ENCODE results near the gene DTX3L. TPM values are rescaled to one million over a fixed set of nuclear protein-coding genes. Genes with fewer than 3 reads are reported as not detected.

DTX3L gene
- total and polyA plus RNA-seq, 2 of the 13 experiments (the other 11 are each of a cell fraction or from before 2014, with no cell fraction given): 2.5 to 10.9 TPM

DNA sequence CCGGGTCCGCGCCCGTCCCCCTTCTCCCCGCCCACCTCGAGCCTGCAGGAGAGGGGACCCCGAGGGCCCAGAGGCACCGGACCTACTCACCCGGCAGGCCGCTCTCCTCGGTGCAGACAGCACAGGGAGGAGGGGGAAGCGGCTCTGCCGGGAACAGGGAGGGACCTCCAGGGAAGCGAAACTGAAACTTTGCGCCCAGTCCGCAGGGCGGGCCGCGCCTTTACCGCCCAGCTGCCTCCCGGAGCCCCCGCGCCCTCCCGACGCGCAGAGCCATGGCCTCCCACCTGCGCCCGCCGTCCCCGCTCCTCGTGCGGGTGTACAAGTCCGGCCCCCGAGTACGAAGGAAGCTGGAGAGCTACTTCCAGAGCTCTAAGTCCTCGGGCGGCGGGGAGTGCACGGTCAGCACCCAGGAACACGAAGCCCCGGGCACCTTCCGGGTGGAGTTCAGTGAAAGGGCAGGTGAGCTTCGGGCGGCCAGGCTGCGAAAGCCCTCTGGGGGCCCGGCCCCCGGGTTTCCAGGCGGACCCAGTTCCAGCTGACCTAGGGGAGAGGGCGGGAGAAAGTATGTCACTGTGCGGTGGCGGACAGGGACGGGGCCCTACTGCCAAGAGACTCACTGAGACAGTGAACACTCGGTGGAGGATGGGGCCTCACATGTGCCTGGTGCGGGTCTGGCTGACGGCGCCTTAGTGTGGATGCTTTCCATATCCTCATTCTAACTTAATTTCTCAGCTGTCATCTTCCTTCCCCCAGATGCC is at the start of gene DTX3L, which contains the start of gene PARP9 (continued):
- TF ChIP-seq MXD1 (CRISPR knock-in tag; IDR thresholded peaks at IDR 0.05) (peak; percentile 93), DMAP1 (CRISPR knock-in tag; IDR thresholded peaks at IDR 0.05) (peak; percentile 74; the same call in 1 of the 2 replicates), SSRP1 (CRISPR knock-in tag; IDR thresholded peaks at IDR 0.05) (no peak), ZNF350 (CRISPR knock-in tag; IDR thresholded peaks at IDR 0.05; ENCODE audit: borderline replicate concordance, low read depth) (peak; percentile 80), DMTF1 (CRISPR knock-in tag; IDR thresholded peaks at IDR 0.05) (peak; percentile 86; the same call in 1 of the 2 replicates), ZSCAN9 (CRISPR knock-in tag; IDR thresholded peaks at IDR 0.05; ENCODE audit: borderline replicate concordance) (0 out of 2 replicates have a peak, but pooled peaks have one; percentile 11), PHB2 (IDR thresholded peaks at IDR 0.05; ENCODE audit: partially characterized antibody) (no peak), ZFP37 (CRISPR knock-in tag; IDR thresholded peaks at IDR 0.05; ENCODE audit: borderline replicate concordance) (peak; percentile 71), SP5 (CRISPR knock-in tag; IDR thresholded peaks at IDR 0.05; ENCODE audit: borderline replicate concordance, low read depth) (no peak), ZNF660 (CRISPR knock-in tag; IDR thresholded peaks at IDR 0.05; ENCODE audit: borderline replicate concordance, low read depth) (no peak), ZFP36L1 (CRISPR knock-in tag; IDR thresholded peaks at IDR 0.05) (peak; percentile 73; the same call in 1 of the 2 replicates), ZNF296 (CRISPR knock-in tag; conservative IDR thresholded peaks at IDR 0.05) (peak; percentile 63; the same call in 1 of the 2 replicates), SMARCC2 (IDR thresholded peaks at IDR 0.05) (no peak), NFYB (CRISPR knock-in tag; IDR thresholded peaks at IDR 0.05) (no peak; the same call in none of the 2 replicates), PHF21A (CRISPR knock-in tag; IDR thresholded peaks at IDR 0.05) (no peak), ZNF367 (CRISPR knock-in tag; IDR thresholded peaks at IDR 0.05; ENCODE audit: borderline replicate concordance) (no peak), TBP (CRISPR knock-in tag; IDR thresholded peaks at IDR 0.05) (no peak), CREM (IDR thresholded peaks at IDR 0.05) (no peak), CREM (CRISPR knock-in tag; IDR thresholded peaks at IDR 0.05) (no peak)
- TF ChIP-seq, protein P1, sequence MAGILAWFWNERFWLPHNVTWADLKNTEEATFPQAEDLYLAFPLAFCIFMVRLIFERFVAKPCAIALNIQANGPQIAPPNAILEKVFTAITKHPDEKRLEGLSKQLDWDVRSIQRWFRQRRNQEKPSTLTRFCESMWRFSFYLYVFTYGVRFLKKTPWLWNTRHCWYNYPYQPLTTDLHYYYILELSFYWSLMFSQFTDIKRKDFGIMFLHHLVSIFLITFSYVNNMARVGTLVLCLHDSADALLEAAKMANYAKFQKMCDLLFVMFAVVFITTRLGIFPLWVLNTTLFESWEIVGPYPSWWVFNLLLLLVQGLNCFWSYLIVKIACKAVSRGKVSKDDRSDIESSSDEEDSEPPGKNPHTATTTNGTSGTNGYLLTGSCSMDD (CRISPR knock-in tag; IDR thresholded peaks at IDR 0.05): no peak
- TF ChIP-seq, protein P2, sequence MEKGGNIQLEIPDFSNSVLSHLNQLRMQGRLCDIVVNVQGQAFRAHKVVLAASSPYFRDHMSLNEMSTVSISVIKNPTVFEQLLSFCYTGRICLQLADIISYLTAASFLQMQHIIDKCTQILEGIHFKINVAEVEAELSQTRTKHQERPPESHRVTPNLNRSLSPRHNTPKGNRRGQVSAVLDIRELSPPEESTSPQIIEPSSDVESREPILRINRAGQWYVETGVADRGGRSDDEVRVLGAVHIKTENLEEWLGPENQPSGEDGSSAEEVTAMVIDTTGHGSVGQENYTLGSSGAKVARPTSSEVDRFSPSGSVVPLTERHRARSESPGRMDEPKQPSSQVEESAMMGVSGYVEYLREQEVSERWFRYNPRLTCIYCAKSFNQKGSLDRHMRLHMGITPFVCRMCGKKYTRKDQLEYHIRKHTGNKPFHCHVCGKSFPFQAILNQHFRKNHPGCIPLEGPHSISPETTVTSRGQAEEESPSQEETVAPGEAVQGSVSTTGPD (CRISPR knock-in tag; IDR thresholded peaks at IDR 0.05): no peak
- TF ChIP-seq, protein P3, sequence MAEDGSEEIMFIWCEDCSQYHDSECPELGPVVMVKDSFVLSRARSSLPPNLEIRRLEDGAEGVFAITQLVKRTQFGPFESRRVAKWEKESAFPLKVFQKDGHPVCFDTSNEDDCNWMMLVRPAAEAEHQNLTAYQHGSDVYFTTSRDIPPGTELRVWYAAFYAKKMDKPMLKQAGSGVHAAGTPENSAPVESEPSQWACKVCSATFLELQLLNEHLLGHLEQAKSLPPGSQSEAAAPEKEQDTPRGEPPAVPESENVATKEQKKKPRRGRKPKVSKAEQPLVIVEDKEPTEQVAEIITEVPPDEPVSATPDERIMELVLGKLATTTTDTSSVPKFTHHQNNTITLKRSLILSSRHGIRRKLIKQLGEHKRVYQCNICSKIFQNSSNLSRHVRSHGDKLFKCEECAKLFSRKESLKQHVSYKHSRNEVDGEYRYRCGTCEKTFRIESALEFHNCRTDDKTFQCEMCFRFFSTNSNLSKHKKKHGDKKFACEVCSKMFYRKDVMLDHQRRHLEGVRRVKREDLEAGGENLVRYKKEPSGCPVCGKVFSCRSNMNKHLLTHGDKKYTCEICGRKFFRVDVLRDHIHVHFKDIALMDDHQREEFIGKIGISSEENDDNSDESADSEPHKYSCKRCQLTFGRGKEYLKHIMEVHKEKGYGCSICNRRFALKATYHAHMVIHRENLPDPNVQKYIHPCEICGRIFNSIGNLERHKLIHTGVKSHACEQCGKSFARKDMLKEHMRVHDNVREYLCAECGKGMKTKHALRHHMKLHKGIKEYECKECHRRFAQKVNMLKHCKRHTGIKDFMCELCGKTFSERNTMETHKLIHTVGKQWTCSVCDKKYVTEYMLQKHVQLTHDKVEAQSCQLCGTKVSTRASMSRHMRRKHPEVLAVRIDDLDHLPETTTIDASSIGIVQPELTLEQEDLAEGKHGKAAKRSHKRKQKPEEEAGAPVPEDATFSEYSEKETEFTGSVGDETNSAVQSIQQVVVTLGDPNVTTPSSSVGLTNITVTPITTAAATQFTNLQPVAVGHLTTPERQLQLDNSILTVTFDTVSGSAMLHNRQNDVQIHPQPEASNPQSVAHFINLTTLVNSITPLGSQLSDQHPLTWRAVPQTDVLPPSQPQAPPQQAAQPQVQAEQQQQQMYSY (CRISPR knock-in tag; IDR thresholded peaks at IDR 0.05): 0 out of 2 replicates have a peak, but pooled peaks have one; percentile 23

All from HepG2 (cell line).